C4-2B (cell line): ENCODE results near the gene KCNQ1.

Source experiments
- H3K27ac ChIP-seq: fragments of 450-650 bp; 2 replicates; pipeline ENCODE4 v1.5.1; 2017
- ZFX ChIP-seq: fragments of 450-650 bp; IDR thresholded peaks from 2 replicates; pipeline ENCODE4 v1.6.1; 2017
- TF ChIP-seq, protein P1 (sequence below): fragments of 450-650 bp; conservative IDR thresholded peaks from 2 replicates; pipeline ENCODE4 v1.5.1; 2017; ENCODE audit warnings: mild to moderate bottlenecking

Gene KCNQ1

DNA sequence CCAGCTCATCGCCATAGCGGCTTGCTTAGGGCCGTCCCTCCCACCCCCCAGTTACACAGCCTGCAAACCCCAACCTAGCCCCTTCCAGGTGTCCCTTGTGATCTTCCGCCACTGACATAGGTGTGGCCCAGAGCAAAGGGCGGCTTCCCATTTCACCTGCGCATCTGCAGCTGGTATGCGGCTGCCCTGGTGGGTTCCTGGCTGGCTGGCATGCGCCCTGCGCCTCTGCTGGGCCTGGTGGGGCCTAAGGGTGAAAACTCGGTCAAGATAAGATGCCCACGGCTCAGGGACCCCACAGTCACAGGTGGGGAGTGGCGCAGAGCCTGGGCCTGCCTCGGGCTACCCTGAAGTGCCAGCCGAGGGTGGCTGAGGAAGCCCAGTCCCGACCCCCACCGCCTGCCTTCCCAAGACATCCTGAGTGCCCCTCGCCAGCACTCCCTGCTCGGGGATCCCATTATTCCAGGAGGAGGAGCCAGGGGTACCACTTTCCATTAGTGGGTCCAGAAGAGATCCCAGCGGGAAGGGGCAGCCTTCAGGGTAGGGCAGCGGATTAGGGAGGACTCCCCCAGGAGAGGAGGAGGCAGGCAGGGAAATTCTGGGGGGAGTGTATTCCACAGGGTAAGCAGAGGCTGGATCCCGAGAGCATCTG, 291.9 kb downstream of the KCNQ1 start:
- H3K27ac ChIP-seq = no peak overlapping the region
- TF ChIP-seq, protein P1, sequence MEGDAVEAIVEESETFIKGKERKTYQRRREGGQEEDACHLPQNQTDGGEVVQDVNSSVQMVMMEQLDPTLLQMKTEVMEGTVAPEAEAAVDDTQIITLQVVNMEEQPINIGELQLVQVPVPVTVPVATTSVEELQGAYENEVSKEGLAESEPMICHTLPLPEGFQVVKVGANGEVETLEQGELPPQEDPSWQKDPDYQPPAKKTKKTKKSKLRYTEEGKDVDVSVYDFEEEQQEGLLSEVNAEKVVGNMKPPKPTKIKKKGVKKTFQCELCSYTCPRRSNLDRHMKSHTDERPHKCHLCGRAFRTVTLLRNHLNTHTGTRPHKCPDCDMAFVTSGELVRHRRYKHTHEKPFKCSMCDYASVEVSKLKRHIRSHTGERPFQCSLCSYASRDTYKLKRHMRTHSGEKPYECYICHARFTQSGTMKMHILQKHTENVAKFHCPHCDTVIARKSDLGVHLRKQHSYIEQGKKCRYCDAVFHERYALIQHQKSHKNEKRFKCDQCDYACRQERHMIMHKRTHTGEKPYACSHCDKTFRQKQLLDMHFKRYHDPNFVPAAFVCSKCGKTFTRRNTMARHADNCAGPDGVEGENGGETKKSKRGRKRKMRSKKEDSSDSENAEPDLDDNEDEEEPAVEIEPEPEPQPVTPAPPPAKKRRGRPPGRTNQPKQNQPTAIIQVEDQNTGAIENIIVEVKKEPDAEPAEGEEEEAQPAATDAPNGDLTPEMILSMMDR = no peak
- TF ChIP-seq ZFX = no peak

DNA sequence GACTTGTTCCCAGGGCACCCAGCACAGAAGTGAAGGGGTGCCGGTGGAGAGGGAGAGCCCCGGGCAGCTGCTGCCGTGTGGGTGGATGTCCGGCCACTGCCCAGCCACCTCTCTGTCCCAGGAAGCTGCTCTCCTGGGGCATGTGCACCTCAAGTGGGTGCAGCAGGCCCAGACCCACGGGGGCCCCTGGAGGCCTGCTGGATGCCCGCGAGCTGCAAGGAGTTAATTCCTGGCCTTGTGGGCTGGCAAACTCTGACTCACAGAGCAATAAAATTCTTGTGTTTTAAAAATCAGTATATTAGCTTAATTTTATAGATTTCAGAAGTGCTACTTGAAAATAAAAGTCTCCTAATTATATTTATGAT, 292.4 kb downstream of the KCNQ1 start:
- H3K27ac ChIP-seq = no peak overlapping the region
- TF ChIP-seq ZFX = no peak
- TF ChIP-seq, protein P1 = no peak

DNA sequence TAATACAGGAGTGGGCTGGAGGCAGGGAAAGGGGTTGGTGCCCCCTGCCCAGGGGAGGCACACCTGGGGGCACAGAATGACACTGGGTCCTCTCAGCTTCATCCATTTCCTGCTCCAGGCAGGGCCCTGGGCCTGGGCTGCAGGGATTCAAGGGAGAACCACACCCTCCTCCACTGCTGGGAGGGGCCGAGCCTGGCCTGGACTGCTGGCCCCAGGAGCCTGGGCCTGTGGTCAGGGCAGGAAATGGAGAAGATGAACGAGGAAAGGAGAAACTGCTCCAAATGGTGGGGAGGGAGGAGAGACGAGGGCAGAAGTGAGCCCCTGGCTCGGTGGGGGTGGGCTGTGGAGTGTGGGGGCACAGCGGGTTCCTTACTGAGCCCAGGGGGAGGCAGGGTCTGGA, 293.1 kb downstream of the KCNQ1 start:
- no peak for TF ChIP-seq ZFX
- TF ChIP-seq, protein P1 = no peak
- H3K27ac ChIP-seq = no peak overlapping the region

DNA sequence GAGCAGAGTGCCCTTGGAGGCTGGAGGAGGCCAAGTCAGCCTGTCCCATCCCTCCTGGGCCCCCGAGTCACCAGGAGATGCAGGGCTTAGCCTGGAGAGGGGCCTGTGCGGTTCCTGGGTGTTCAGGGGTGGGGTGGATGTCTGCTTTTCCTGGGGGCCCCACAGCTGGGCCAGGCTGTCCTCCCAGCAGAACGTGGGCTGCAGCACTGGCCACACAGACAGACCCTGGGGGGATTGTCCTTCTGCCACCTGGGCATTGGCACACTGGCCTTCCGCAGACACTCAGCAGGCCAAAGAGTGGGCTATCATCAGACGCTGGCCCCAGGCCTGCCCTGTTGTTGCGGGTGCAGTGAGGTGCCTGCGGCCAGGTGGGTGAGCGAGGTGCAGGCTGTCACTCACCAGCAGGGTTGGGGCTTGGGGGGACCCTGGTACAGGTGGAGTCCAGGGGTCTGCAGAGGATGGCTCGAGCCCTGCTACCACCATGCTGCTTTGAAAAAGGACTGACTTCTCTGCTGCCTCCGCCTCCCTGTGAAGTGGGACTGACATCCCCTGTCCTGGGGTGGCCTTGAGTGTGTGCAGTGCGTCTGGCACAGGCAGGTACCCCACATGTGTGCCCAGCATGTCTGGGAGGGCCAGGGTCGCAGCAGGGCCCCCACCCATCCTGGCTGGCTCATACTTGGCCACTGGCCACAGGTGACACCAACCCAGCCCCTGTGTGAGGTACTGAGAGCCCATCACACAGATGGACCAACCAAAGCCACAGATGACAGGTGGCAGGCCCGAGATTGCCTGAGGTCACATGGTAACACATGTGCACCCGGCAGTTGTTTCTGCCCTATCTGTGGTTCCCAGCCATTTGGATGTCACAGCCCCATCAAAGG, 294.0 kb downstream of the KCNQ1 start:
- no peak overlapping the region for H3K27ac ChIP-seq
- no peak for TF ChIP-seq ZFX
- TF ChIP-seq, protein P1 = no peak

DNA sequence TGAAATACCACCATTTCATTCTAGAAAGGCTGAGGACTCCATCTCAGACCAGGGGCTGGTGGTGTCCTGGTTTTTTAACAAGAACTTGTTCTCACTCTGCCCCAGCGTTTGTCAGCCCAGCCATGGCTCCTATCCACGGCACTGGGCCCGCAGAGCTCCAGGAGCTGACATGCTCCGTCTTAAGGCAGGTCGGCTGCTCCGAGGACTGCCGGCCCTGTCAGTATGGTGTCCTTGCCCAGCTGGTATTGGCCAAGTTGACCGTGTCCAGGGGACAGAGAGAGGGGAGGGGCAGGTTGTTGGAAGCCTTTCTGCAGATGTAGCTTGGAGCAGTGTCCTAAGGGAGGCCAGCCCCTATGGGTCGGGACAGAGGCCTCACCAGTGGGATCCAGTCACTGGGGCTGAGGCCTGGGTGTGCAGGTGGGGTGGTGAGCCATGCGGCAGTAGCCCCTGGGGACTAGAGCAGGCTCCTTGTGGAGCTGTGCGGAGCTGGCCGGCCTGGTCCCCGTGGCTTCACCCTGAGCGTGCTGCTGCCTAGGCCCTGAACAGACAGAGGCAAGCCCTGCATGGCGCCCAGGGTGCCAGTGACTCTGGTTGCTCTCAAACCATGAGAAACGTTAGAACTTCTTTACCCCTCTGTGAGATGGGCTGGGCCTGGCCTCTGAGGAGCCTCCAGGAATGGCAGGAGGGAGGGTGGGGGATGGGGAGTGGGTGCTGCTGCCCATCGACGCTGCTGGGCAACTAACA, 294.9 kb downstream of the KCNQ1 start:
- TF ChIP-seq, protein P1 = no peak
- no peak for TF ChIP-seq ZFX
- H3K27ac ChIP-seq = no peak overlapping the region

DNA sequence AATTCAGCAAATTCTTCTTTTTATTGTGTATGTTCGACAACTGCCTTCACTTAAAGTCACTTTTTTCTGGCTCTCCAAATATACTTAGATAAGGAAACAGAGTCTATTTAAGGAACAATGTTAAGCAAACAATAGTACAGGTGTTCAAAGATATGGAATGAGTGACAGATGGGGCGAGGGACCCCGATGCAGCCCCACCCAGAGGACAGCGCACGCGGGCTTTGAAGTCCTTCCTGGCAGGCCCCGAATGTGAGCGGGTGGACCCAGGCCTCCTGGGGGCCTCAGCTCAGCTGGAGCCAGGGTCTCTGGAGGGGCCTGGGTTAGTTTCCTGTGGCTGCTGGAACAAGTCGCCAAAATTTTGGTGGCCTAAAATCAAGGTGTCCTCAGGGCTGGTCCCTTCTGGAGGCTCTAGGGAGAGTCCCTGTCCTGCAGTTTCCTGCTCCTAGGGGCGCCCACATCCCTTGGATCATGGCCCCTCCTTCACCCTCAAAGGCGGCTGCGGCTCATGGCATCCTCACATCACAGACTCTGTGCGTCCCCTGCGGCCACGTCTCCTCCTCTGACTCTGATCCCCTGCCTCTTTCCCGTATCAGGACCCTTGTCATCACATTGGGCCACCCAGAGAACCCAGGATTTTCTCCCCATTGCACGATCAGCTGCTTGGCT, 295.6 kb downstream of the KCNQ1 start:
- TF ChIP-seq ZFX = no peak
- TF ChIP-seq, protein P1 = no peak
- no peak overlapping the region for H3K27ac ChIP-seq
